K562 (cell line): Measurements from ENCODE around the gene ALKBH7. TPM values are rescaled to one million over a fixed set of nuclear protein-coding genes. Genes with fewer than 3 reads are reported as not detected.
A peak's percentile ranks its signal among the peaks of the same experiment; 100 is the strongest.
"Not testable (repeated sequence)": the region's sequence is repeated elsewhere in the genome, so short reads cannot be mapped to it uniquely, and the experiment has no call there.

Experiments
- ATAC-seq: fragments of 200-7000 bp; cut with Tn5 transposase; 3 replicates; pipeline ENCODE4 v1.9.1; 2020; ENCODE audit warnings: moderate library complexity
- BruUV-seq: library from RNA; stranded (reverse); fragments of 400-500 nt; replicated peaks from 2 replicates; lab custom pipeline; 2021; lab: Mats Ljungman, UMichigan
- CTCF ChIA-PET: fragments of 300-600 bp; formaldehyde crosslinking; extraction: SDS; loops from one replicate; lab custom pipeline; 2021; ENCODE audit warnings: low intra/inter-chr PET ratio; lab: Yijun Ruan, JAX
- POLR2A ChIA-PET: fragments of 300-600, 350-650 bp; sonication (Branson Sonifier 250); formaldehyde crosslinking; extraction: SDS; loops from one replicate; lab custom pipeline; 2021; ENCODE audit warnings: antibody characterized with exemption, inconsistent platforms; lab: Yijun Ruan, JAX
- DNase-seq, 4 experiments: peaks; one replicate each; pipeline versions ENCODE4 v3.0.0 to v3.0.0-alpha.2; 2011 to 2018; ENCODE audit warnings: low spot score in 3 of 4, mixed read lengths in 3 of 4; ENCODE audit errors: extremely low read depth in 1 of 4
- FAIRE-seq: peaks from 2 replicates; lab custom pipeline; 2011; peaks lifted over from hg19 to GRCh38; lab: Jason Lieb, UNC
- H2AFZ ChIP-seq: 2 replicates; pipeline ENCODE4 v1.6.0; 2011; ENCODE audit warnings: low read depth, low read length, control low read depth, inconsistent platforms
- H3K27ac ChIP-seq: fragments of 200-600 bp; 3 replicates; pipeline ENCODE4 v1.8.0; 2011; ENCODE audit warnings: low read depth, mild to moderate bottlenecking, control low read depth, inconsistent platforms, low read length, moderate library complexity, mixed read lengths; ENCODE audit errors: extremely low read depth
- H3K27me3 ChIP-seq, 2 experiments: fragments of 300-600 bp in 1 of 2; 2 replicates in 1 of 2; 3 replicates in 1 of 2; pipeline versions ENCODE4 v1.6.0 to v1.8.0; 2011; ENCODE audit warnings: inconsistent platforms in 2 of 2, low read length in 2 of 2, mild to moderate bottlenecking in 1 of 2, mixed read lengths in 1 of 2, moderate library complexity in 1 of 2; ENCODE audit not compliant: control insufficient read depth in 2 of 2, insufficient read depth in 2 of 2
- H3K36me3 ChIP-seq: fragments of 300-600 bp; 3 replicates; pipeline ENCODE4 v1.8.0; 2011; ENCODE audit warnings: mild to moderate bottlenecking, low read length, inconsistent platforms; ENCODE audit not compliant: control insufficient read depth, insufficient read depth
- H3K4me1 ChIP-seq, 2 experiments: fragments of 200-600 bp in 1 of 2; replicated peaks in 1 of 2; 2 replicates in 1 of 2; 3 replicates in 1 of 2; pipeline versions ENCODE4 v1.5.1 to v1.8.0; 2011; ENCODE audit warnings: inconsistent platforms in 2 of 2, low read length in 2 of 2, mild to moderate bottlenecking in 1 of 2, mixed read lengths in 1 of 2, moderate library complexity in 1 of 2; ENCODE audit not compliant: control insufficient read depth in 2 of 2, insufficient read depth in 2 of 2
- H3K4me2 ChIP-seq: 2 replicates; pipeline ENCODE4 v1.6.1; 2011; ENCODE audit warnings: low read length, control low read depth, inconsistent platforms, mixed read lengths; ENCODE audit not compliant: insufficient read depth
- H3K4me3 ChIP-seq: fragments of 200-600 bp; sonication (generic), shearing (Covaris generic); 2 replicates; pipeline ENCODE4 v1.5.1; 2016; ENCODE audit warnings: control low read depth, inconsistent platforms
- H3K79me2 ChIP-seq: fragments of 200-600 bp; 3 replicates; pipeline ENCODE4 v1.8.0; 2011; ENCODE audit warnings: low read length, inconsistent platforms; ENCODE audit not compliant: control insufficient read depth, insufficient read depth
- H3K9ac ChIP-seq, 2 experiments: 2 replicates each; pipeline versions ENCODE4 v1.6.0 to v1.6.1; 2011; ENCODE audit warnings: low read depth in 2 of 2, low read length in 2 of 2, control low read depth in 1 of 2, inconsistent platforms in 1 of 2, mild to moderate bottlenecking in 1 of 2, mixed read lengths in 1 of 2; ENCODE audit not compliant: insufficient read depth in 1 of 2
- H3K9me1 ChIP-seq: one replicate; pipeline ENCODE4 v1.6.0; 2011; ENCODE audit warnings: inconsistent platforms, mild to moderate bottlenecking, low read length, moderate library complexity; ENCODE audit not compliant: control insufficient read depth, insufficient read depth
- H3K9me3 ChIP-seq: replicated peaks from 2 replicates; pipeline ENCODE4 v1.5.1; 2011; ENCODE audit warnings: low read depth, low read length, inconsistent platforms; ENCODE audit not compliant: control insufficient read depth, insufficient read depth
- H4K20me1 ChIP-seq: replicated peaks from 2 replicates; pipeline ENCODE4 v1.6.1; 2011; ENCODE audit warnings: low read length, inconsistent platforms, mixed read lengths; ENCODE audit not compliant: control insufficient read depth, insufficient read depth
- CBX3 ChIP-seq, 2 experiments: IDR thresholded peaks; 1 replicate in 1 of 2; 2 replicates in 1 of 2; pipeline ENCODE4 v1.6.1; 2012; ENCODE audit warnings: inconsistent platforms in 2 of 2, low read length in 2 of 2, borderline replicate concordance in 1 of 2, control low read depth in 1 of 2
- CC2D1A ChIP-seq: fragments of 450-650 bp; IDR thresholded peaks from 2 replicates; pipeline ENCODE4 v1.6.1; 2017; ENCODE audit warnings: mild to moderate bottlenecking
- DPF2 ChIP-seq: fragments of 450-650 bp; IDR thresholded peaks from 2 replicates; pipeline ENCODE4 v1.6.1; 2016
- HDAC1 ChIP-seq, 2 experiments: fragments of 450-650 bp; IDR thresholded peaks; 2 replicates each; pipeline ENCODE4 v1.6.1; 2016 to 2017; ENCODE audit warnings: inconsistent platforms in 1 of 2, mild to moderate bottlenecking in 1 of 2, moderate library complexity in 1 of 2
- MEF2A ChIP-seq: IDR thresholded peaks from 2 replicates; pipeline ENCODE4 v1.6.1; 2011; ENCODE audit warnings: low read depth, mild to moderate bottlenecking, low read length, moderate library complexity; ENCODE audit not compliant: control insufficient read depth
- PHB2 ChIP-seq: fragments of 450-650 bp; IDR thresholded peaks from 2 replicates; pipeline ENCODE4 v1.6.1; 2017; ENCODE audit warnings: low read depth
- POLR2AphosphoS2 ChIP-seq: IDR thresholded peaks from 2 replicates; pipeline ENCODE4 v1.6.1; 2012; ENCODE audit warnings: low read length, improper control_type of control experiment
- PRMT5 ChIP-seq: sonication (generic); formaldehyde crosslinking; IDR thresholded peaks from 2 replicates; pipeline ENCODE4 v1.5.0; 2020; ENCODE audit warnings: missing genetic modification reagents
- RBBP5 ChIP-seq: fragments of 200-600 bp; sonication (generic); IDR thresholded peaks from 2 replicates; pipeline ENCODE4 v1.6.1; 2012; ENCODE audit warnings: borderline replicate concordance, mild to moderate bottlenecking, low read length, control low read depth, inconsistent platforms; ENCODE audit not compliant: insufficient read depth, poor library complexity, severe bottlenecking
- RBM22 ChIP-seq: fragments of 200-400 bp; formaldehyde crosslinking; IDR thresholded peaks from 2 replicates; pipeline ENCODE4 v1.6.1; 2018; ENCODE audit warnings: low read length, low read depth; ENCODE audit not compliant: poor library complexity, severe bottlenecking
- SMAD1 ChIP-seq: fragments of 150-350 bp; IDR thresholded peaks from 2 replicates; pipeline ENCODE4 v1.6.1; 2014; ENCODE audit warnings: low read length, low read depth; ENCODE audit not compliant: partially characterized antibody
- ZNF133 ChIP-seq: fragments of 250-450 bp; sonication (Bioruptor Pico); IDR thresholded peaks from 2 replicates; pipeline ENCODE4 v1.4.0; 2020; ENCODE audit warnings: mild to moderate bottlenecking
- ZNF197 ChIP-seq: fragments of 200-800 bp; sonication (Bioruptor generic); IDR thresholded peaks from 2 replicates; pipeline ENCODE4 v1.6.1; 2016; ENCODE audit warnings: low read depth, missing genetic modification characterization, missing compliant biosample characterization
- ZNF586 ChIP-seq: fragments of 450-650 bp; formaldehyde crosslinking; conservative IDR thresholded peaks from 2 replicates; pipeline ENCODE4 v1.4.0; 2020; ENCODE audit warnings: mild to moderate bottlenecking, moderate library complexity
- ZNF717 ChIP-seq: fragments of 250-450 bp; sonication (Bioruptor Pico); IDR thresholded peaks from 2 replicates; pipeline ENCODE4 v1.5.0; 2021
- WGBS: fragments of 100-300 bp; shearing (Covaris generic); methylation state at CpG from one replicate; pipeline ENCODE4 v1.1.6; 2016; ENCODE audit warnings: low coverage, mixed read lengths; ENCODE audit not compliant: insufficient coverage; ENCODE audit errors: missing lambda C conversion rate; 5-methylcytosine and 5-hydroxymethylcytosine counted together
- in situ Hi-C: fragments of 300-500 bp; cut with MboI; formaldehyde crosslinking; loops from 4 replicates; pipeline ENCODE4 v1.15.0; 2018; ENCODE audit warnings: inconsistent platforms, mixed read lengths
- intact Hi-C: fragments of 100-400 bp; cut with micrococcal nuclease; formaldehyde crosslinking; loops from 2 replicates; pipeline ENCODE4 v1.14.2; 2022
- polyA plus RNA-seq, 8 experiments: library from polyadenylated mRNA; depleted of rRNA in 4 of 8; stranded (reverse) in 5 of 8; unstranded in 3 of 8; fragments of >200 nt; fragmentation: Nextera tagmentation in 2 of 8; fragmentation: Illumina TruSeq in 1 of 8; extraction: Ambion mirVana in 2 of 8; extraction: Trizol in 1 of 8; gene quantifications; 2 replicates each; pipeline versions ENCODE4 v1.2.1 to v1.2.3, GENCODE V29; 2011 to 2014; ENCODE audit warnings: inconsistent platforms in 1 of 8, missing spikeins in 1 of 8
- total RNA-seq, 7 experiments: library from RNA; depleted of rRNA in 6 of 7; stranded (reverse); fragments of >200 nt in 6 of 7; fragmentation: Illumina TruSeq in 2 of 7; extraction: Trizol in 2 of 7; gene quantifications; 2 replicates each; pipeline versions ENCODE4 v1.2.1 to v1.2.3, GENCODE V29; 2011 to 2021; ENCODE audit warnings: low replicate concordance in 1 of 7
- TF ChIP-seq, protein P1 (sequence below): fragments of 450-650 bp; formaldehyde crosslinking; IDR thresholded peaks from 2 replicates; pipeline ENCODE4 v1.4.0; 2020; ENCODE audit warnings: mild to moderate bottlenecking

The ALKBH7 gene
- total and polyA plus RNA-seq, 9 of the 15 experiments (the other 6 are each of a cell fraction or from before 2014, with no cell fraction given) = 0.69 to 94.8 (median 17.6) TPM

DNA sequence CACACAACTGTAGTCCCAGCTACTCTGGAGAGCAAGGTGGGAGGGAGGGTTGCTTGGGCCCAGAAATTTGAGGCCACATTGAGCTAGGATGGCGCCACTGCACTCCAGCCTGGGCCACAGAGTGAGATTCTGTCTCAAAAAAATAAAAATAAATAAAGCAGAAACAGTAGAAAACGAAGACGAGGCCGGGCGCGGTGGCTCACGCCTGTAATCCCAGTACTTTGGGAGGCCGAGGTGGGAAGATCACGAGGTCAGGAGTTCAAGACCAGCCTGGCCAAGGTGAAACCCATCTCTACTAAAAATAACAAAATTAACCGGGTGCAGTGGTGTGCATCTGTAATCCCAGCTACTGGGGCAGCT lies 11.8 kb upstream of the ALKBH7 start:
- in situ Hi-C loops, H3K9me3 ChIP-seq, H3K9me1 ChIP-seq, FAIRE-seq, intact Hi-C loops, H3K27ac ChIP-seq, ATAC-seq, CTCF ChIA-PET, BruUV-seq, H3K27me3 ChIP-seq, H4K20me1 ChIP-seq, DNase-seq: not testable (repeated sequence)
- 0 out of 3 replicates have a peak, but pooled peaks of 1 of the 2 experiments have one; percentile 7 for TF ChIP-seq CBX3 (IDR thresholded peaks at IDR 0.05; ENCODE audit: borderline replicate concordance in 1 of 2, low read length in 2 of 2)
- 60% methylated on average over 10 of the region's 10 CpGs for WGBS
- Histone ChIP-seq H2AFZ (peak overlapping the region; percentile 78), H3K4me2 (peak overlapping the region; percentile 86), H3K79me2 (peaks cover 17% of the 10 kb centered on the region), H3K9ac (peak overlapping the region; percentile 77 to 91; a peak in 3 of 4 replicates), H3K4me3 (peak overlapping the region; percentile 84), H3K36me3 (peaks cover 29% of the 10 kb centered on the region; the same call in 2 of the 3 replicates), H3K4me1 (peaks cover 8 to 36% of the 10 kb centered on the region in 2 experiments; a peak in 4 of 5 replicates)
- POLR2A ChIA-PET = interaction anchor here (0.6 to 3.4 kb wide), 7 partner anchors 10 to 548 kb away, joined by 3 to 29 read pairs (median 4); partner anchors contain the start of genes ALKBH7 and GTF2F1

DNA sequence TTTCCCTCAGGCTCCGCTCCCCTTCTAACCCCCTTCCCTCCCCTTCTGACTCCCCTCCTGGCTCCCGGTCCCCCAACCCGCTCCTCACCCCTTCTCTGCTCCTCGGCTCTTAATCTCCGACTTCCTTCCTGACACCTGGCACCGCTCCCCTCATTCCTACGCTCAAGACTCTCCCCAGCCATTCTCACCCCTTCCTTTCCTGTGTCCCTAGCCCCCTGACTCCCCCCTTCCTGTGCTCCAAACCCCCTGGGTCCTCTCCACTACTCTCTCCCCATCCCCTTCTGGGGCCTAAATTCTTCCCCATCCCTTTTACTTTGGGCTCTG lies 10.6 kb upstream of the ALKBH7 start:
- ChIA-PET CTCF (no interaction called here), POLR2A (interaction anchor here (3.4 kb wide), 1 partner anchor 11 kb away, joined by 29 read pairs; the partner anchor contains the start of gene ALKBH7)
- peaks cover 39% of the 10 kb centered on the region; the same call in 2 of the 3 replicates for H3K36me3 ChIP-seq
- no peaks in the 10 kb centered on the region for H4K20me1 ChIP-seq
- no peak for FAIRE-seq
- DNase-seq = no peak
- H3K27me3 ChIP-seq = no peaks in the 10 kb centered on the region
- no peaks in the 10 kb centered on the region for H3K9me3 ChIP-seq
- no peaks in the 10 kb centered on the region for H3K9me1 ChIP-seq
- BruUV-seq = no TSS peak
- 0% methylated on average over 4 of the region's 7 CpGs for WGBS
- peaks cover 8 to 36% of the 10 kb centered on the region in 2 experiments; a peak in 4 of 5 replicates for H3K4me1 ChIP-seq
- H3K4me2 ChIP-seq = peak overlapping the region; percentile 86
- no peak; the same call in 1 of the 3 replicates for ATAC-seq
- in situ Hi-C loops (no loop called here), intact Hi-C loops (no loop called here)
- peaks cover 17% of the 10 kb centered on the region for H3K79me2 ChIP-seq
- peak overlapping the region; percentile 78 for H2AFZ ChIP-seq
- H3K4me3 ChIP-seq = peak overlapping the region; percentile 84
- peak overlapping the region; percentile 81 for H3K27ac ChIP-seq
- H3K9ac ChIP-seq = peak overlapping the region; percentile 77 to 91
- TF ChIP-seq, protein P1, sequence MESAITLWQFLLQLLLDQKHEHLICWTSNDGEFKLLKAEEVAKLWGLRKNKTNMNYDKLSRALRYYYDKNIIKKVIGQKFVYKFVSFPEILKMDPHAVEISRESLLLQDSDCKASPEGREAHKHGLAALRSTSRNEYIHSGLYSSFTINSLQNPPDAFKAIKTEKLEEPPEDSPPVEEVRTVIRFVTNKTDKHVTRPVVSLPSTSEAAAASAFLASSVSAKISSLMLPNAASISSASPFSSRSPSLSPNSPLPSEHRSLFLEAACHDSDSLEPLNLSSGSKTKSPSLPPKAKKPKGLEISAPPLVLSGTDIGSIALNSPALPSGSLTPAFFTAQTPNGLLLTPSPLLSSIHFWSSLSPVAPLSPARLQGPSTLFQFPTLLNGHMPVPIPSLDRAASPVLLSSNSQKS (CRISPR knock-in tag) = no peak
- TF ChIP-seq ZNF717 (no peak), ZNF133 (CRISPR knock-in tag) (no peak), PRMT5 (no peak), SMAD1 (no peak), RBM22 (no peak), POLR2AphosphoS2 (no peak), HDAC1 (IDR thresholded peaks at IDR 0.05) (0 out of 4 replicates have a peak, but pooled peaks of 1 of the 2 experiments have one; percentile 2), DPF2 (peak; percentile 24; the same call in 1 of the 2 replicates), ZNF197 (CRISPR knock-in tag) (no peak), ZNF586 (CRISPR knock-in tag) (no peak), RBBP5 (peak; percentile 27), PHB2 (0 out of 2 replicates have a peak, but pooled peaks have one; percentile 42), MEF2A (no peak), CC2D1A (0 out of 2 replicates have a peak, but pooled peaks have one; percentile 15)
